Measurements from ENCODE around the gene CAV2.
"Not testable (repeated sequence)": the region's sequence is repeated elsewhere in the genome, so short reads cannot be mapped to it uniquely, and the experiment has no call there.

The CAV2 gene

GRCh38 chr7:116483271-116483942, 16.1 kb upstream of the CAV2 start:
- H3K4me3 ChIP-seq (ENCODE audit: low read depth, low read length, poor library complexity, severe bottlenecking), result no peak overlapping the region
- H4K20me1 ChIP-seq (ENCODE audit: insufficient read depth, low read length), result no peaks in the 10 kb centered on the region
- no peak overlapping the region for H3K27ac ChIP-seq (ENCODE audit: low read depth, low read length, poor library complexity, severe bottlenecking)
- H3K36me3 ChIP-seq (ENCODE audit: insufficient read depth, low read length), result no peaks in the 10 kb centered on the region
- TF ChIP-seq CTCF (IDR thresholded peaks at IDR 0.05; ENCODE audit: low read length), result no peak
- no peak for TF ChIP-seq EZH2 (IDR thresholded peaks at IDR 0.05; ENCODE audit: borderline replicate concordance, low read length)
- no peaks in the 10 kb centered on the region for H3K4me1 ChIP-seq (ENCODE audit: insufficient read depth, low read length, severe bottlenecking)
- H3K4me2 ChIP-seq (ENCODE audit: low read length), result no peak overlapping the region
- no peaks in the 10 kb centered on the region for H3F3A ChIP-seq (ENCODE audit: insufficient read depth, low read length)
- no peaks in the 10 kb centered on the region for H3K79me2 ChIP-seq (ENCODE audit: insufficient read depth, low read length)
- H3K9me3 ChIP-seq (ENCODE audit: low read length), result no peaks in the 10 kb centered on the region
- no peaks in the 10 kb centered on the region for H3K27me3 ChIP-seq (ENCODE audit: insufficient read depth, low read length)
- no peak overlapping the region for H2AFZ ChIP-seq (ENCODE audit: low read length)
- H3K9ac ChIP-seq (ENCODE audit: low read length), result no peak overlapping the region
- H3K9me2 ChIP-seq (ENCODE audit: low read depth, low read length), result no peaks in the 10 kb centered on the region

GRCh38 chr7:116484389-116484788, 15.1 kb upstream of the CAV2 start:
- H3K79me2 ChIP-seq (ENCODE audit: insufficient read depth, low read length); H3K9me2 ChIP-seq (ENCODE audit: low read depth, low read length); H3K9me3 ChIP-seq (ENCODE audit: low read length); H3F3A ChIP-seq (ENCODE audit: insufficient read depth, low read length); H3K27me3 ChIP-seq (ENCODE audit: insufficient read depth, low read length); H3K4me3 ChIP-seq (ENCODE audit: low read depth, low read length, poor library complexity, severe bottlenecking); H3K4me1 ChIP-seq (ENCODE audit: insufficient read depth, low read length, severe bottlenecking); H3K36me3 ChIP-seq (ENCODE audit: insufficient read depth, low read length); H4K20me1 ChIP-seq (ENCODE audit: insufficient read depth, low read length); H3K4me2 ChIP-seq (ENCODE audit: low read length); H2AFZ ChIP-seq (ENCODE audit: low read length); H3K9ac ChIP-seq (ENCODE audit: low read length); H3K27ac ChIP-seq (ENCODE audit: low read depth, low read length, poor library complexity, severe bottlenecking): not testable (repeated sequence)

- Histone ChIP-seq H3K36me3 (ENCODE audit: insufficient read depth, low read length) (no peaks in the 10 kb centered on the region), H3K79me2 (ENCODE audit: insufficient read depth, low read length) (no peaks in the 10 kb centered on the region), H3K27me3 (ENCODE audit: insufficient read depth, low read length) (no peaks in the 10 kb centered on the region), H3K4me1 (ENCODE audit: insufficient read depth, low read length, severe bottlenecking) (no peaks in the 10 kb centered on the region), H3K9me3 (ENCODE audit: low read length) (no peaks in the 10 kb centered on the region), H3K4me2 (ENCODE audit: low read length) (no peak overlapping the region), H3K9me2 (ENCODE audit: low read depth, low read length) (no peaks in the 10 kb centered on the region), H3K27ac (ENCODE audit: low read depth, low read length, poor library complexity, severe bottlenecking) (no peak overlapping the region), H3F3A (ENCODE audit: insufficient read depth, low read length) (no peaks in the 10 kb centered on the region), H3K4me3 (ENCODE audit: low read depth, low read length, poor library complexity, severe bottlenecking) (no peak overlapping the region), H3K9ac (ENCODE audit: low read length) (no peak overlapping the region), H4K20me1 (ENCODE audit: insufficient read depth, low read length) (no peaks in the 10 kb centered on the region), H2AFZ (ENCODE audit: low read length) (no peak overlapping the region)
- TF ChIP-seq CTCF (IDR thresholded peaks at IDR 0.05; ENCODE audit: low read length) (no peak), EZH2 (IDR thresholded peaks at IDR 0.05; ENCODE audit: borderline replicate concordance, low read length) (no peak)
These were observed 11.5 kb upstream of the CAV2 start for GRCh38 chr7:116487907-116488521.

- no peak overlapping the region for H3K4me3 ChIP-seq (ENCODE audit: low read depth, low read length, poor library complexity, severe bottlenecking)
These were observed 9.2 kb upstream of the CAV2 start for GRCh38 chr7:116490351-116490750.

More at GRCh38 chr7:116490351-116490750, 9.2 kb upstream of the CAV2 start:
- H4K20me1 ChIP-seq (ENCODE audit: insufficient read depth, low read length), result no peaks in the 10 kb centered on the region
- H2AFZ ChIP-seq (ENCODE audit: low read length), result no peak overlapping the region
- H3K4me2 ChIP-seq (ENCODE audit: low read length), result no peak overlapping the region
- no peaks in the 10 kb centered on the region for H3K36me3 ChIP-seq (ENCODE audit: insufficient read depth, low read length)
- no peaks in the 10 kb centered on the region for H3F3A ChIP-seq (ENCODE audit: insufficient read depth, low read length)
- TF ChIP-seq CTCF (IDR thresholded peaks at IDR 0.05; ENCODE audit: low read length) (no peak), EZH2 (IDR thresholded peaks at IDR 0.05; ENCODE audit: borderline replicate concordance, low read length) (no peak)
- no peaks in the 10 kb centered on the region for H3K9me2 ChIP-seq (ENCODE audit: low read depth, low read length)
- no peaks in the 10 kb centered on the region for H3K9me3 ChIP-seq (ENCODE audit: low read length)
- H3K27me3 ChIP-seq (ENCODE audit: insufficient read depth, low read length), result no peaks in the 10 kb centered on the region
- no peak overlapping the region for H3K27ac ChIP-seq (ENCODE audit: low read depth, low read length, poor library complexity, severe bottlenecking)
- H3K79me2 ChIP-seq (ENCODE audit: insufficient read depth, low read length), result no peaks in the 10 kb centered on the region
- H3K9ac ChIP-seq (ENCODE audit: low read length), result no peak overlapping the region
- H3K4me1 ChIP-seq (ENCODE audit: insufficient read depth, low read length, severe bottlenecking), result no peaks in the 10 kb centered on the region
